Thyroid gland (tissue), 4 donors: ENCODE data around the gene PRPF6. TPM values are rescaled to one million over a fixed set of nuclear protein-coding genes. Genes with fewer than 3 reads are reported as not detected.
A peak's percentile ranks its signal among the peaks of the same experiment; 100 is the strongest.

Experiments
- DNase-seq, 2 donors: peaks; one replicate each; pipeline ENCODE4 v3.0.0-alpha.2; 2019
- H3K27ac ChIP-seq, 3 donors: fragments of 200-600 bp; sonication (generic); 1 replicate in 2 of 3; 2 replicates in 1 of 3; pipeline ENCODE4 v1.5.1; 2016 to 2019; ENCODE audit warnings: mild to moderate bottlenecking in 1 of 3, moderate library complexity in 1 of 3
- H3K27me3 ChIP-seq: fragments of 200-600 bp; sonication (generic); one replicate; pipeline ENCODE4 v1.5.1; 2019
- H3K36me3 ChIP-seq, 2 donors: fragments of 200-600 bp; sonication (generic); one replicate each; pipeline ENCODE4 v1.5.1; 2016 to 2019
- H3K4me1 ChIP-seq, 2 donors: fragments of 200-600 bp; sonication (generic); one replicate each; pipeline ENCODE4 v1.5.1; 2017 to 2019
- H3K4me3 ChIP-seq, 3 donors: fragments of 200-600 bp; sonication (generic); replicated peaks in 1 of 3; 1 replicate in 2 of 3; 2 replicates in 1 of 3; pipeline ENCODE4 v1.5.1; 2016; ENCODE audit warnings: mild to moderate bottlenecking in 1 of 3
- H3K9me3 ChIP-seq: fragments of 200-600 bp; sonication (generic); one replicate; pipeline ENCODE4 v1.5.1; 2017
- POLR2A ChIP-seq, 2 donors: fragments of 450-650 bp; IDR thresholded peaks; one replicate each; pipeline ENCODE4 v1.6.1; 2017; ENCODE audit warnings: antibody characterized with exemption in 2 of 2, mild to moderate bottlenecking in 2 of 2, moderate library complexity in 1 of 2
- WGBS, 2 donors: methylation state at CpG; one replicate each; pipeline ENCODE4 v1.1.5; 2017; 5-methylcytosine and 5-hydroxymethylcytosine counted together
- intact Hi-C: fragments of 100-400 bp; cut with DNase I; formaldehyde crosslinking; loops from one replicate; pipeline ENCODE4 v1.15.1; 2023
- total RNA-seq, 4 donors: library from RNA; depleted of rRNA; stranded (reverse); fragments of >200 nt; gene quantifications; one replicate each; pipeline ENCODE4 v1.2.3, GENCODE V29; 2016
- TF ChIP-seq, protein P1 (sequence below), 6 experiments: fragments of 200-600 bp in 3 of 6; fragments of 450-650 bp in 3 of 6; sonication (generic) in 3 of 6; IDR thresholded peaks; one replicate each; pipeline ENCODE4 v1.5.1; 2016 to 2019; ENCODE audit warnings: antibody characterized with exemption in 6 of 6, mild to moderate bottlenecking in 2 of 6, inconsistent platforms in 1 of 6, moderate library complexity in 1 of 6

Gene PRPF6
- total RNA-seq, 4 donors from 2014 or later, result 62.8 to 76.2 (median 70.1) TPM

DNA sequence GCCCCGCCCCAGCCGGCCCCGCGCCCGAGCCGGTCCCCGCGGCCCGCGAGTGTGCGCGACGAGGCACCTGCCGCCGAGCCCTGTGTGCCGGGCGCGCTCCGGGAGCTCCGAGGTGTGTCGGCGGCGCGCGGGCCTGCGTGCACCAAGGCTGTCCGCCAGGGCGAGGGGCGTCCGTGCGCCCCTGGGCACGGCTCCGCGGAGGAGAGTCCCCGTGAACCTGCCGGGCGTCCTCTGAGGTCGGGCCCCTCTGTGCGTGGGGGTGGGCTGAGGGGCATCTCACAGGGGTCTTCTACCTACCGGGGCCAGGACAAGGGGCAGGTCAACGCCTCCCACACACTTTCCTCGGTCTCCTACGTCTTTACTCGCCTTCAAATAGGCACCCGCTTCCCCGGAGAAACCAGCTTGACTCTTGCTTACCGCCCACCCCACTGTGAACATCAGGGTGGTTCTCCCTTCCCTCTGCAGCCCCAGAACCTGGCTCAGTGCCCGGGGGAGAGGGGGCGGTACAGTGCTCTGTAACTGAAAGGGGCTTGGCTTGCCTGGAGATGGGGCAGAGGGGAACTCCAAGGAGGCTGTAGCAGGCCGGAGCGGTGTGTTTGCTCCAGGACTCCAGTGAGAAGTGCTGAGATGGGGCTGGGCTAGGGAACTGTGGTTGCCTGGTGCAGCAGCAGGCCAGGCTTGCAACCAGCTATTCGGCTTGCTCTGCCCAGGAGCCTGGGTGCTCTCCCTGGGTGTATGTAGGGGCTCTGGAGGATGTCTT, 1.2 kb upstream of the PRPF6 start, which contains the start of gene SAMD10:
SAMD10 (minus strand) TSS at position 86 of the 760 bp plus-strand sequence. CDS start 175 bp downstream, outside the sequence.
- Histone ChIP-seq H3K27me3 (no peaks in the 10 kb centered on the region), H3K9me3 (no peaks in the 10 kb centered on the region), H3K27ac (peak within 1 kb of the TSS in 2 of 3 donors; percentile 20 to 59), H3K4me3 (peak within 1 kb of the TSS; percentile 45 to 75 (median 49)), H3K4me1 (peaks cover 24 to 26% of the 10 kb centered on the region in 2 donors), H3K36me3 (peaks cover 10 to 12% of the 10 kb centered on the region in 2 donors)
- TF ChIP-seq POLR2A (IDR thresholded peaks at IDR 0.05), result no peak
- TF ChIP-seq, protein P1, sequence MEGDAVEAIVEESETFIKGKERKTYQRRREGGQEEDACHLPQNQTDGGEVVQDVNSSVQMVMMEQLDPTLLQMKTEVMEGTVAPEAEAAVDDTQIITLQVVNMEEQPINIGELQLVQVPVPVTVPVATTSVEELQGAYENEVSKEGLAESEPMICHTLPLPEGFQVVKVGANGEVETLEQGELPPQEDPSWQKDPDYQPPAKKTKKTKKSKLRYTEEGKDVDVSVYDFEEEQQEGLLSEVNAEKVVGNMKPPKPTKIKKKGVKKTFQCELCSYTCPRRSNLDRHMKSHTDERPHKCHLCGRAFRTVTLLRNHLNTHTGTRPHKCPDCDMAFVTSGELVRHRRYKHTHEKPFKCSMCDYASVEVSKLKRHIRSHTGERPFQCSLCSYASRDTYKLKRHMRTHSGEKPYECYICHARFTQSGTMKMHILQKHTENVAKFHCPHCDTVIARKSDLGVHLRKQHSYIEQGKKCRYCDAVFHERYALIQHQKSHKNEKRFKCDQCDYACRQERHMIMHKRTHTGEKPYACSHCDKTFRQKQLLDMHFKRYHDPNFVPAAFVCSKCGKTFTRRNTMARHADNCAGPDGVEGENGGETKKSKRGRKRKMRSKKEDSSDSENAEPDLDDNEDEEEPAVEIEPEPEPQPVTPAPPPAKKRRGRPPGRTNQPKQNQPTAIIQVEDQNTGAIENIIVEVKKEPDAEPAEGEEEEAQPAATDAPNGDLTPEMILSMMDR (IDR thresholded peaks at IDR 0.05), result peak in 2 of 6 experiments; percentile 24 to 33
- intact Hi-C loops, result no loop called here
- WGBS, 2 donors, result 6 to 22% methylated on average over 3 to 21 of the region's 52 CpGs
- DNase-seq, result peak; percentile 50 to 54

DNA sequence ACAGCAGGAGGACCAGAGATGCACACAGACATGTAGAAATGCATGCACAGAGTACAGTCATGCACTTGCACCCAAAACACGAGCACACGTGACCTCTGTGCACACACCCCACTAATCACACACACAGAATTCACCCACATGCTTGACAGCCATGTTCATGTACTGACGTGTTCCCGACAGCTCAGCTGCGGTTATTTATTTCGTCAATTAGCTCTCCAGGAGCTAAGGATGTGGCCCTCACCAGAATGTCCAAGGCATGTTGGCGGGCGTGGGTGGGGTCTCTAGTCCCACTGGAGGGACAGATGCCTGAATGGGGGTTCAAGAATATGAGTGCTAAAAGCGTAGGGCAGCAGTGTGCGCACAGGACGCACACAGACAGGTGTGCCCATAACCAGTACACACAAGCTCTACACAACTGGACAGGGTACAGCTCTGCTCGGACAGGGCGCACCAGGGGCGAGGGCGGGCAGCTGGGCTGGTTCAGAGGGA, 571 bp upstream of the PRPF6 start:
- 68 to 76% methylated on average over 12 to 14 of the region's 15 CpGs for WGBS, 2 donors
- DNase-seq, result no peak
- peaks cover 24 to 26% of the 10 kb centered on the region in 2 donors for H3K4me1 ChIP-seq
- H3K36me3 ChIP-seq, result peaks cover 17 to 19% of the 10 kb centered on the region in 2 donors
- TF ChIP-seq, protein P1 (IDR thresholded peaks at IDR 0.05), result no peak
- TF ChIP-seq POLR2A (IDR thresholded peaks at IDR 0.05), result no peak
- no peaks in the 10 kb centered on the region for H3K9me3 ChIP-seq
- H3K4me3 ChIP-seq, result peak overlapping the region in 2 of 3 donors; percentile 16 to 68
- H3K27me3 ChIP-seq, result no peaks in the 10 kb centered on the region
- peak overlapping the region; percentile 20 to 66 (median 41) for H3K27ac ChIP-seq
- intact Hi-C loops, result no loop called here

DNA sequence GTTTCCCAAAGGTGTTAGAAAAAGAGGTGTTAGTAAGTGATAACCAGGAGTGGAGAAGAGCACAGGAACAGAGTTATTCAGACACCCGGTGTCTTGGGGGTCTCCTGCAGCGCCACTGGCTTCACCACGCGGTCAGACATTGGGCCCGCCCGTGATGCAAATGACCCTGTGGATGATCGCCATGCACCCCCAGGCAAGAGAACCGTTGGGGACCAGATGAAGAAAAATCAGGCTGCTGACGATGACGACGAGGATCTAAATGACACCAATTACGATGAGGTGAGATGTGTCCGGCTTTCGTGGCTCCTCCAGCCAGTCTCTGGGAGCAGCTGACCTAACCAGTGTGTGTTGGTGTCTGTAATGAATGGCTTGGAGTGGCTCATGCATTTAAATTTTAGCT, 2.0 kb downstream of the PRPF6 start:
- no peaks in the 10 kb centered on the region for H3K27me3 ChIP-seq
- no peaks in the 10 kb centered on the region for H3K9me3 ChIP-seq
- TF ChIP-seq POLR2A (IDR thresholded peaks at IDR 0.05), result no peak
- TF ChIP-seq, protein P1 (IDR thresholded peaks at IDR 0.05), result no peak
- no peak for DNase-seq
- H3K4me3 ChIP-seq, result no peak overlapping the region
- peaks cover 29 to 34% of the 10 kb centered on the region in 2 donors for H3K36me3 ChIP-seq
- H3K4me1 ChIP-seq, result peaks cover 24 to 26% of the 10 kb centered on the region in 2 donors
- 92 to 94% methylated on average over 14 of the region's 14 CpGs for WGBS, 2 donors
- intact Hi-C loops, result no loop called here
- H3K27ac ChIP-seq, result no peak overlapping the region

DNA sequence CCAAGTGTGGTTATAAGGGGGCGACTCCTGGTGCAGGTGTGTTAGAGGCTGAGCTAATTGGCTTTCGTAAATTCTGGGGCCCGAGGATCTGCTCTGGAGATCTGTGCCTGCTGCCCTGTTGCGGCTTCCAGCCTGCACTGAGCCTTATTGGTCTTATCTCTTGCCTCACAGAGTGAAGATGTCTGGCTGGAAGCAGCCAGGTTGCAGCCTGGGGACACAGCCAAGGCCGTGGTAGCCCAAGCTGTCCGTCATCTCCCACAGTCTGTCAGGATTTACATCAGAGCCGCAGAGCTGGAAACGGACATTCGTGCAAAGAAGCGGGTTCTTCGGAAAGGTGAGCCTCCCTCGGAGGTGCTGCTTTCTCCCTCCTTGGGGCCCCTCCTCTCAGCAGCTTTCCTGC, 20.0 kb downstream of the PRPF6 start:
- H3K9me3 ChIP-seq, result no peaks in the 10 kb centered on the region
- H3K27ac ChIP-seq, result no peak overlapping the region
- no peaks in the 10 kb centered on the region for H3K27me3 ChIP-seq
- H3K4me1 ChIP-seq, result no peaks in the 10 kb centered on the region
- 91 to 96% methylated on average over 11 to 12 of the region's 12 CpGs for WGBS, 2 donors
- peaks cover 75 to 82% of the 10 kb centered on the region in 2 donors for H3K36me3 ChIP-seq
- no peak for TF ChIP-seq POLR2A (IDR thresholded peaks at IDR 0.05)
- TF ChIP-seq, protein P1 (IDR thresholded peaks at IDR 0.05), result no peak
- no peak overlapping the region for H3K4me3 ChIP-seq
- intact Hi-C loops, result no loop called here
- DNase-seq, result no peak

DNA sequence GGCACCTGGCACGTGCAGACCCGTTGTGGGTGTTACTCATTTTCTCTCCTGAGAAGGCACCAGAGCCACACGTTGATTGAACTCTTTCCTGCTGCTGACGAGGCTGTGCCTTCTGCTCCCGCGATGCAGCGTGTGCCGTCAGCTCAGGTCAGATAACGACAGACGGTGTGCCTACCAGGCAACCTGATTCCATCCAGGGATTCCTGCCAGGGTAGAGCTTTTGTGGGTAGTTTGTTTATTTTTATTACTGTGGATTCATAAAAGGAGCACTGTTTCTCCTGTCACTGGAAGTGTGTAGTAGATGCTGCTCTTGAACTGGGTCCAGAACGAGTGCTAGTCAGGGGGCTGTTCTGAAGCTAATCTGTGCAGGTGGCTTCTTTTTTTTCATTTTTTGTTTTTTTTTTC, 20.7 kb downstream of the PRPF6 start:
- H3K27ac ChIP-seq, result no peak overlapping the region
- WGBS, 2 donors, result 86 to 90% methylated on average over 11 of the region's 11 CpGs
- H3K4me1 ChIP-seq, result no peaks in the 10 kb centered on the region
- no peaks in the 10 kb centered on the region for H3K9me3 ChIP-seq
- H3K4me3 ChIP-seq, result no peak overlapping the region
- intact Hi-C loops, result no loop called here
- TF ChIP-seq POLR2A (IDR thresholded peaks at IDR 0.05), result no peak
- TF ChIP-seq, protein P1 (IDR thresholded peaks at IDR 0.05), result no peak
- no peak for DNase-seq
- H3K27me3 ChIP-seq, result no peaks in the 10 kb centered on the region
- H3K36me3 ChIP-seq, result peaks cover 68 to 76% of the 10 kb centered on the region in 2 donors
